Endothelial cell of umbilical vein (primary cell): ENCODE data around the gene SPATA45. TPM values are rescaled to one million over a fixed set of nuclear protein-coding genes. Genes with fewer than 3 reads are reported as not detected.
"Not testable (repeated sequence)": the region's sequence is repeated elsewhere in the genome, so short reads cannot be mapped to it uniquely, and the experiment has no call there.

ENCODE experiments used
- BruUV-seq: library from RNA; stranded (reverse); fragments of 400-500 nt; replicated peaks from 2 replicates; lab custom pipeline; 2021; lab: Mats Ljungman, UMichigan
- CTCF ChIA-PET: fragments of 300-600, 350-600 bp; sonication (Branson Sonifier 250); formaldehyde crosslinking; loops from one replicate; lab custom pipeline; 2021; ENCODE audit warnings: antibody characterized with exemption, inconsistent platforms; lab: Charles Lee
- POLR2A ChIA-PET: fragments of 300-600, 350-600 bp; sonication (Branson Sonifier 250); formaldehyde crosslinking; loops from one replicate; lab custom pipeline; 2021; ENCODE audit warnings: antibody characterized with exemption, inconsistent platforms; lab: Charles Lee
- DNase-seq: peaks from one replicate; pipeline ENCODE4 v3.0.0-alpha.2; 2011; ENCODE audit warnings: low read depth, low spot score
- FAIRE-seq: peaks from 2 replicates; lab custom pipeline; 2011; peaks lifted over from hg19 to GRCh38; lab: Jason Lieb, UNC
- H2AFZ ChIP-seq: 2 replicates; pipeline ENCODE4 v1.6.0; 2012; ENCODE audit warnings: low read depth, low read length, control low read depth, inconsistent platforms
- H3K27ac ChIP-seq: 2 replicates; pipeline ENCODE4 v1.5.1; 2011; ENCODE audit warnings: low read depth, mild to moderate bottlenecking, control low read depth, low read length, moderate library complexity; ENCODE audit not compliant: insufficient read depth
- H3K27me3 ChIP-seq, 2 experiments: 2 replicates each; pipeline versions ENCODE4 v1.6.0 to v1.6.1; 2011; ENCODE audit warnings: low read length in 2 of 2, mixed read lengths in 1 of 2; ENCODE audit not compliant: control insufficient read depth in 2 of 2, insufficient read depth in 2 of 2
- H3K36me3 ChIP-seq, 2 experiments: 2 replicates in 1 of 2; 3 replicates in 1 of 2; pipeline ENCODE4 v1.5.1; 2011; ENCODE audit warnings: low read length in 2 of 2, mild to moderate bottlenecking in 1 of 2, moderate library complexity in 1 of 2; ENCODE audit not compliant: control insufficient read depth in 2 of 2, insufficient read depth in 2 of 2; ENCODE audit errors: extremely low read depth in 1 of 2
- H3K4me1 ChIP-seq: 3 replicates; pipeline ENCODE4 v1.5.1; 2011; ENCODE audit warnings: mild to moderate bottlenecking, low read length; ENCODE audit not compliant: control insufficient read depth, insufficient read depth; ENCODE audit errors: extremely low read depth
- H3K4me2 ChIP-seq: 2 replicates; pipeline ENCODE4 v1.6.1; 2011; ENCODE audit warnings: low read length, control low read depth, mixed read lengths; ENCODE audit not compliant: insufficient read depth
- H3K4me3 ChIP-seq, 3 experiments: fragments of 200-600 bp in 1 of 3; sonication (generic), shearing (Covaris generic) in 1 of 3; replicated peaks in 1 of 3; 2 replicates each; pipeline ENCODE4 v1.5.1; 2011 to 2016; ENCODE audit warnings: control low read depth in 3 of 3, low read length in 3 of 3, mild to moderate bottlenecking in 2 of 3, inconsistent platforms in 1 of 3, low read depth in 1 of 3, moderate library complexity in 1 of 3; ENCODE audit not compliant: insufficient read depth in 1 of 3
- H3K79me2 ChIP-seq: 2 replicates; pipeline ENCODE4 v1.6.0; 2012; ENCODE audit warnings: low read length, inconsistent platforms; ENCODE audit not compliant: control insufficient read depth, insufficient read depth
- H3K9ac ChIP-seq: replicated peaks from 2 replicates; pipeline ENCODE3; 2011; ENCODE audit warnings: low read length, control low read depth; ENCODE audit not compliant: insufficient read depth; ENCODE audit errors: extremely low read depth
- H3K9me1 ChIP-seq: replicated peaks from 3 replicates; pipeline ENCODE4 v1.6.0; 2011; ENCODE audit warnings: mild to moderate bottlenecking, low read length; ENCODE audit not compliant: control insufficient read depth, insufficient read depth; ENCODE audit errors: extremely low read depth
- H3K9me3 ChIP-seq: replicated peaks from 2 replicates; pipeline ENCODE4 v1.5.1; 2012; ENCODE audit warnings: low read length, inconsistent platforms; ENCODE audit not compliant: control insufficient read depth, insufficient read depth
- H4K20me1 ChIP-seq: replicated peaks from 2 replicates; pipeline ENCODE3; 2011; ENCODE audit warnings: mild to moderate bottlenecking, low read length; ENCODE audit not compliant: control insufficient read depth, insufficient read depth; ENCODE audit errors: extremely low read depth
- CTCF ChIP-seq, 2 donors: IDR thresholded peaks; 1 replicate in 1 of 2; 2 replicates in 1 of 2; pipeline ENCODE4 v1.5.1; 2011; ENCODE audit warnings: low read length in 2 of 2, mild to moderate bottlenecking in 2 of 2, moderate library complexity in 2 of 2, control low read depth in 1 of 2, inconsistent platforms in 1 of 2, low read depth in 1 of 2; ENCODE audit not compliant: insufficient read depth in 1 of 2; ENCODE audit errors: extremely low read depth in 1 of 2
- FOS ChIP-seq: IDR thresholded peaks from 2 replicates; pipeline ENCODE4 v1.6.1; 2011; ENCODE audit warnings: mild to moderate bottlenecking, low read length, moderate library complexity, borderline replicate concordance; ENCODE audit not compliant: insufficient read depth
- GATA2 ChIP-seq: IDR thresholded peaks from 2 replicates; pipeline ENCODE4 v1.7.0; 2011; ENCODE audit warnings: low read depth, mild to moderate bottlenecking, moderate library complexity, mixed read lengths, low read length; ENCODE audit not compliant: insufficient read length, insufficient read depth
- POLR2A ChIP-seq: IDR thresholded peaks from 2 replicates; pipeline ENCODE4 v1.6.1; 2012; ENCODE audit warnings: low read depth, mild to moderate bottlenecking, control low read depth, low read length
- dilution Hi-C: fragments of 300-500 bp; cut with MboI; formaldehyde crosslinking; loops from one replicate; pipeline ENCODE4 v1.15.0; 2019; ENCODE audit warnings: low sequenced_read_pairs; ENCODE audit not compliant: extremely low pct_ligation_motif_present
- intact Hi-C: fragments of 100-400 bp; cut with micrococcal nuclease; formaldehyde crosslinking; loops from one replicate; pipeline ENCODE4 v1.10.0; 2022
- polyA plus RNA-seq, 4 experiments: library from polyadenylated mRNA; depleted of rRNA in 3 of 4; stranded (reverse) in 3 of 4; unstranded in 1 of 4; fragments of >200 nt; gene quantifications; 2 replicates each; pipeline versions ENCODE4 v1.2.1 to v1.2.3, GENCODE V29; 2011 to 2012; ENCODE audit warnings: missing spikeins in 1 of 4
- total RNA-seq: library from RNA; stranded (reverse); gene quantifications from 2 replicates; pipeline ENCODE4 v1.2.3, GENCODE V29; 2021

The SPATA45 gene
- total and polyA plus RNA-seq, 2 donors (not counting 3 experiments of a cell fraction or from before 2014, with no cell fraction given): not detected

DNA sequence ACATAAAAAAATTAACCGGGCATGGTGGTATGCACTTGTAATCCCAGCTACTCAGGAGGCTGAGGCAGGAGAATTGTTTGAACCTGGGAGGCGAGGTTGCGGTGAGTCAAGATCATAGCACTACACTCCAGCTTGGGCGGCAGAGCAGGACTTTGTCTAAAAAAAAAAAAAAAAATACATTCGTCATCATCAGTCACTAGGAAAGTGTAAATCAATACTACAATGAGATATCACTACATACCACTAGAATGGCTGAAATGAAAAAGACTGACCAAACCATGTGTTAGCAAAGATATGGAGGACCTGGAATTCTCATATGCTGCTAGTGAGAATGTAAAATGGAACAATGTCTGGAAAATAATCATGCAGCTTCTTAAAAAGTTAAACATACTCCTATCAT lies 9.3 kb downstream of the SPATA45 start:
- Histone ChIP-seq H2AFZ (no peak overlapping the region), H3K27ac (no peak overlapping the region), H3K9ac (no peak overlapping the region), H3K79me2 (no peaks in the 10 kb centered on the region), H3K9me3 (no peaks in the 10 kb centered on the region), H4K20me1 (no peaks in the 10 kb centered on the region), H3K9me1 (no peaks in the 10 kb centered on the region), H3K4me3 (no peak overlapping the region), H3K36me3 (no peaks in the 10 kb centered on the region), H3K27me3 (no peaks in the 10 kb centered on the region), H3K4me2 (no peak overlapping the region), H3K4me1 (no peaks in the 10 kb centered on the region)
- TF ChIP-seq GATA2: no peak
- no peak for TF ChIP-seq CTCF (IDR thresholded peaks at IDR 0.05; ENCODE audit: extremely low read depth in 1 of 2, insufficient read depth in 1 of 2, low read depth in 1 of 2, low read length in 2 of 2)
- TF ChIP-seq POLR2A: no peak
- TF ChIP-seq FOS: no peak
- no TSS peak for BruUV-seq
- dilution Hi-C loops: no loop called here
- DNase-seq (no peak), FAIRE-seq (no peak)
- ChIA-PET POLR2A (interaction anchor here (0.6 kb wide), 1 partner anchor 178 kb away, joined by 3 read pairs; no protein-coding TSS in a partner anchor), CTCF (interaction anchor here (0.8 to 2.5 kb wide), 3 partner anchors 11 to 361 kb away, joined by 3 to 8 read pairs (median 3); no protein-coding TSS in a partner anchor)
- intact Hi-C loops: no loop called here

DNA sequence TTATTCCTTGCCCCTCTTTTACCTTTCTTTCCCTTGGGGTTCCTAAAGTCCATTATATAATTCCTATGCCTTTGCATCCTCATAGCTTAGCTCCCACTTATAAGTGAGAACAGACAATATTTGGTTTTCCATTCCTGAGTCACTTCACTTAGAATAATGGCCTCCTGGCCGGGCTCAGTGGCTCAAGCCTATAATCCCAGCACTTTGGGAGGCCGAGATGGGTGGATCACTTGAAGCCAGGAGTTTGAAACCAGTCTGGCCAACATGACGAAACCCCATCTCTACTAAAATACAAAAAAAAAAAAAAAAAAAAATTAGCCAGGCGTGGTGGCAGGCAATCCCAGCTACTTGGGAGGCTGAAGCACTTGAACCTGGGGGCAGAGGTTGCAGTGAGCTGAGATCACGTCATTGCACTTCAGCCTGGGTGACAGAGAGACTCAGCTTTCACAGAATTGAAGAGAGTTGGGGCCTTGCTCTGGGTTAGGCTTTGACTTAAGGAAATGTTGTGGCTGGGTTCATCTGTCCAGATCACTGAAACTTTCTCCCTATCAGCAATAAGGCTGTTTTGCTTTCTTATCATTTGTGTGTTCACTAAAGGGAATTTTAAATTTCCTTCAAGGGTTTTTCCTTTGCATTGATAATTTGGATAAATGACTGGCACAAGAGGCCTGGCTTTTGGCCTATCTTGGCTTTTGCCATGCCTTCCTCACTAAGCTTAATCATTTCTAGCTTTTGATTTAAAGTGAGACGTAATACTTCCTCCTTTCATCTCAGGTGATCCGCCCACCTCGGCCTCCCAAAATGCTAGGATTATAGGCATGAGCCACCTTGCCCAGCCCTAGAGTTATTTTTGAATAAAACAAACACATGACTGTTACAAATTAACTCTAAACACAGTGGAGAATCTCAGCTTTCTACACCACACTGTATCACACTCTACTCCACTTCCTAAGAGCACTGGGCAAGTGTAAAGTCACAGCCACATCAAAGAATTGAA lies 13.9 kb downstream of the SPATA45 start:
- intact Hi-C loops, H3K9me1 ChIP-seq, POLR2A ChIA-PET, FAIRE-seq, H3K27me3 ChIP-seq, H4K20me1 ChIP-seq, DNase-seq, H3K9me3 ChIP-seq, H3K4me1 ChIP-seq, H3K36me3 ChIP-seq, BruUV-seq, dilution Hi-C loops, H3K79me2 ChIP-seq, H3K27ac ChIP-seq, H2AFZ ChIP-seq, H3K9ac ChIP-seq, H3K4me2 ChIP-seq, H3K4me3 ChIP-seq: not testable (repeated sequence)
- CTCF ChIA-PET: interaction anchor here (1.2 to 1.6 kb wide), 3 partner anchors 14 to 84 kb away, joined by 3 to 6 read pairs (median 5); no protein-coding TSS in a partner anchor
